HCT116 (cell line): ENCODE data around the gene SLCO4A1.

Experiments
- ATF3 ChIP-seq: IDR thresholded peaks from 2 replicates; pipeline ENCODE4 v1.6.1; 2012
- CTCF ChIP-seq, 3 experiments: fragments of 200-600 bp in 1 of 3; sonication (generic) in 1 of 3; IDR thresholded peaks in 2 of 3; conservative IDR thresholded peaks in 1 of 3; 2 replicates each; pipeline ENCODE4 v1.5.1; 2012 to 2017; ENCODE audit warnings: low read depth in 2 of 3, low read length in 2 of 3, antibody characterized with exemption in 1 of 3, borderline replicate concordance in 1 of 3, control low read depth in 1 of 3, mild to moderate bottlenecking in 1 of 3, mixed read lengths in 1 of 3, mixed run types in 1 of 3, moderate library complexity in 1 of 3; ENCODE audit not compliant: insufficient read depth in 1 of 3
- EZH2 ChIP-seq: fragments of 200-600 bp; sonication (generic); IDR thresholded peaks from 2 replicates; pipeline ENCODE4 v1.6.1; 2017; ENCODE audit warnings: antibody characterized with exemption, mixed run types
- EZH2phosphoT487 ChIP-seq: fragments of 200-600 bp; IDR thresholded peaks from 2 replicates; pipeline ENCODE4 v1.6.1; 2018; ENCODE audit warnings: antibody characterized with exemption, borderline replicate concordance
- JUND ChIP-seq: IDR thresholded peaks from 2 replicates; pipeline ENCODE4 v1.6.1; 2012
- MAX ChIP-seq: IDR thresholded peaks from 2 replicates; pipeline ENCODE4 v1.6.1; 2012
- POLR2A ChIP-seq: IDR thresholded peaks from 2 replicates; pipeline ENCODE4 v1.7.0; 2011; ENCODE audit warnings: borderline replicate concordance; ENCODE audit not compliant: insufficient read depth, insufficient read length; ENCODE audit errors: extremely low read depth
- POLR2AphosphoS5 ChIP-seq: IDR thresholded peaks from 2 replicates; pipeline ENCODE4 v1.6.1; 2011; ENCODE audit warnings: mild to moderate bottlenecking, low read depth, low read length, moderate library complexity
- RAD21 ChIP-seq: IDR thresholded peaks from 2 replicates; pipeline ENCODE4 v1.6.1; 2012; ENCODE audit warnings: low read depth, mild to moderate bottlenecking
- SIN3A ChIP-seq: IDR thresholded peaks from 2 replicates; pipeline ENCODE4 v1.6.1; 2012; ENCODE audit warnings: low read depth
- YY1 ChIP-seq: IDR thresholded peaks from 2 replicates; pipeline ENCODE4 v1.6.1; 2011; ENCODE audit warnings: low read length, low read depth, moderate library complexity, mild to moderate bottlenecking; ENCODE audit not compliant: insufficient replicate concordance; ENCODE audit errors: extremely low read depth
- ZFX ChIP-seq: fragments of 450-650 bp; IDR thresholded peaks from 2 replicates; pipeline ENCODE4 v1.6.1; 2017
- ZNF274 ChIP-seq: fragments of 200-500 bp; sonication (Bioruptor generic); IDR thresholded peaks from 2 replicates; pipeline ENCODE4 v1.6.1; 2014; ENCODE audit warnings: mild to moderate bottlenecking, low read depth, low read length, inconsistent platforms

- TF ChIP-seq MAX = no peak
- TF ChIP-seq CTCF (IDR thresholded peaks at IDR 0.05 in 2 of 3, conservative IDR thresholded peaks at IDR 0.05 in 1 of 3; ENCODE audit: borderline replicate concordance in 1 of 3, insufficient read depth in 1 of 3, low read depth in 2 of 3, low read length in 2 of 3) = no peak
- TF ChIP-seq SIN3A = no peak
- TF ChIP-seq ZFX = no peak
- no peak for TF ChIP-seq EZH2
- TF ChIP-seq POLR2A = no peak
- TF ChIP-seq POLR2AphosphoS5 = no peak
- no peak for TF ChIP-seq ATF3
- TF ChIP-seq EZH2phosphoT487 = no peak
- TF ChIP-seq JUND = no peak
- TF ChIP-seq ZNF274 = no peak
- TF ChIP-seq RAD21 = no peak
- TF ChIP-seq YY1 = no peak
Observed at GRCh38 chr20:62599216-62600110, 42.8 kb upstream of the SLCO4A1 start.
